GM18526 (cell line): ENCODE data around the gene SLC24A3.

Experiments used
- POLR2A ChIP-seq: IDR thresholded peaks from 3 replicates; pipeline ENCODE4 v1.6.1; 2011; ENCODE audit not compliant: insufficient read length; ENCODE audit errors: extremely low read depth

Gene SLC24A3

DNA sequence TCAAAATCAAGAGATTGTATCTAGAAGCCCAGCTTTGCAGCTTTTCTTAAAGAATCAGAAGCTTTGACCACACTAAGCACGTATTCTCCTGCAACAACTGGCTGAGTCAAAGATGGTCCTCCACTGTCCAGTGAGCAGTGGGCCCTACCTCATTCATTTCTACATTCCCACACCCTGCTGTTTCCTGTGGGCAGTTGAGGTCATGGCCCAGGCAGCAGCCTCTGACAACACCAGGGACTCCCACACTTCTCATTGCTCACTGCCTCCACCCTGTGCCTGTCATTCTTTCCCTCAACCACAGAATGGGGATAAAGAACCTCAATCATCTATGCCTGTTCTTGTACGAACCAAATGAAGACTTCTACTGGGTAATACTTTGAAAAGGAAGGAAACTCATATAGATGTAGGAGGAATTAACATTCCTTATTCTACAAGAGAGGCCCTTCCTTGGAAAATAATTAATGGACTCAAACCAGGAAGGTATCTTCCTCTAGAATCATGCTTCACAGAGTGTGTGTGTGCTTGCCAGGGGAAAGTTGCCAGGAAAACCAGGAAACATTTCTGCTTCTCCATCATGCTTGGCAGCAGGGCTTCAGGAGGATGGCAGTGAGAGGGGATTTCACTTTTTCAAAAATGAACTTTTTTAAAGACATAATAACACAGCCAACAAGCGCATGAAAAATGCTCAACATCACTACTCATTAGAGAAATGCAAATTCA, 353.9 kb downstream of the SLC24A3 start:
- no peak for TF ChIP-seq POLR2A

DNA sequence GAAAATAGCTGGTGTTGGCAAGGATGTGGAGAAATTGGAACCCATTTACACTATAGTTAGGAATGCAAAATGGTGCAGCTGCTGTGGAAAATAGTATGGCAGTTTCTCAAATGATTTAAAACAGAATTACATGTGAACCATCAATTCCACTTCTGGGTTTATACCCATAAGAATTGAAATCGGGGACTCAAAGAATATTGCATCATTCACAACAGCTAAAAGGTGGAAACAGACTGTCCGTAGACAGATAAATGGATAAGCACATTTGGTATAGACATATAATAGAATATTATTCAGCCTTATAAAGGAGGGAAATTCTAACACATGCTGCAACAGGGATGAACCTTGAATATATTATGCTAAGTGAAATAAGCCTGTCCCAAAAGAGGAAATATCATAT, 355.7 kb downstream of the SLC24A3 start:
- TF ChIP-seq POLR2A = no peak

DNA sequence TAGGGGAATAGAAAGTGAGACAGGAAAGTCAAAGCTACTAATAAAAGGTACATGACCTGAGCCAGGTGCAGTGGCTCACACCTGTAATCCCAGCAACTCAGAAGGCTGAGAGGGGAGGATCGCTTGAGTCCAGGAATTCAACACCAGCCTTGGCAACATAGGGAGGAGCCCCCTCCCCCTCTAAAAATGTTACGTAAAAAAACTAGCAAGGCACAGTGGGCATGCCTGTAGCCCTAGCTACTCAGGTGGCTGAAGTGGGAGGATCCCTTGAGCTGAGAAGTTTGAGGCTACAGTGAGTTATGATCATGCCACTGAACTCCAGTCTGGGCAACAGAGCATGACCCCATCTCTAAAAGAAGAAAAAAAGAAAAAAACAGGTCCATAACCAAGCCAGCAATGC, 359.6 kb downstream of the SLC24A3 start:
- no peak for TF ChIP-seq POLR2A

DNA sequence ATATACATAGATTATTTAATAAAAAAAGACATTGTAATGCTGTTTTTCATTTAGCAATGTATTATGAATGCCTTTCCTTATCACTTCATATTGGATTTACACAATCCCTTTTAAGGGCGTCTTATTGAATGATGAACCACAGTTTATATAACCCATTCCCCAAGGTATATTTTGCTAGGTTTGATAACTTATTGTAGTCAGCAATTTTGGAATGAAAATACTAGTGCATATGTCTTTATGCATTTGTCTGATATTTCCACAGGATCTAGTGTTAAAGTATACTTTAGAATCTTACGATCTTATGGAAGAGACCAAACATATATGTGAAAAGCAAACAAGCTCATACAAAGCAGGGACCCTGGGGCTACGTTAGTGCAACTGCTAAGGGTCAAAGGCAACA, 365.2 kb downstream of the SLC24A3 start:
- TF ChIP-seq POLR2A = no peak

DNA sequence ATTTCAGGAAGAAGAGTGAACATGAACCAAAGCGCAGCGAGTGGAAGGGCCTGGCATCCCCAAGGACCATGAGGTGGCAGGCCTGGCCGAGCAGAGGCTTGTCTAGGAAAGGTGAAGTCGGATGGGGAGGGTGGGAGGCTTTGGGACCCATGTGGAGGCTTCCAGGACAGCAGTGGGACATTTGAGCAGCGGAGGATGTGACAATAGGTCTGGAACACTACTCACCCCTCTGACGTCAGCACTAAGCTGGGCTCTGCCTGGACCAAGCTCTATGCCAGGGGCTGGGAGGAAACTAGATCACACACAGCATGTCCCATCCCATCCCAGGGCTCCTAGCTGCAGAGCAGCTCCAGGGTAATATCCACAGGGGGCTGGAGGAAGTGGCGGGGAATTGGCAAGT, 370.3 kb downstream of the SLC24A3 start:
- TF ChIP-seq POLR2A = no peak

DNA sequence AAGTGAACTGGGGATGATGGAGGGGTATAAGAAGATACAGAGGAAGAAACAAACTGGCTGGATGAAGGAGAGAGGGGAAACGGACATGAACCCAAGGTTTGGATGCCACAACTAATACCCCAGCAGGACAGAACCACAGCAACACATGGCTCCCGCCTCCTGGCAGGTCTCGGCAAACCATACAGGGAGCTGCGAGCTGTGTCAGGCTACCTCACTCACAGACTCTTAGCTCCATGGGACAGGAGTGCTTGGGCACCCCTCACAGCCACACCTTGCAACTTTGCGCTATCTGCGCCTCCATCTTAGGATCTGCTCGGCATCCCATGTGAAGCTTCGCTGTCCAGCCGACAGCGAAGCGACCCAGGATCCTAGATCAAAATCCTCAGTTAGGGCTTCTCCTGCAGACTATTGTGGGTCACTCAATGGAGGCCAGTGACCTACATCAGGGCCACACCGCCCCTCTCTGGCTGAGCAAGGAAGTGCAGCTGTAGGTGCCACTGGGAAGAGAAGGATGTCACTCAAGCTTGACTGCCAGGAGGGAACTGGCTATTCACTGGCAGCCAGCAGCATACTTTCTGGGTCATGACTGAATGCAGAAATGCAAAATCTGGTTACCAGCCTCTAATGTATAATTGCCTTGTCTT, 371.2 kb downstream of the SLC24A3 start:
- TF ChIP-seq POLR2A = no peak

DNA sequence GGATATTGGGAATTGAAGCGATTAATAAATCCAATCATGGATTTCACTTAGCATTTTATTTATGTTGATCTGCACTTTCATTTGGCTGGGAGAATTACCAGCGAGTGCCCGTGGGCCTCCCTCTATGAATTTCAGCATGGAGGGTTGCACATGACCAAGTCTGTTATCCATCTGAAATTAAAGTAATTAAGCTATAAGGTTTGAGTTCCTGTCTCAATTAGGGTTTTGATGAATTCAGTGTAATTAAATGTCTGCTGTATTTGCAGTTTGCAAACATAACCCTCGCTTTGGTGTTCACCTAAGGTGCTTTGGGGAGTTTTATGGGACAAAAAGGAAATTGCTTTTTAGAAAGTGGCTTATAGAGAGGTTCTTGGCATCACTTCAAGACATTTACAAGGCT, 375.8 kb downstream of the SLC24A3 start:
- TF ChIP-seq POLR2A = no peak

DNA sequence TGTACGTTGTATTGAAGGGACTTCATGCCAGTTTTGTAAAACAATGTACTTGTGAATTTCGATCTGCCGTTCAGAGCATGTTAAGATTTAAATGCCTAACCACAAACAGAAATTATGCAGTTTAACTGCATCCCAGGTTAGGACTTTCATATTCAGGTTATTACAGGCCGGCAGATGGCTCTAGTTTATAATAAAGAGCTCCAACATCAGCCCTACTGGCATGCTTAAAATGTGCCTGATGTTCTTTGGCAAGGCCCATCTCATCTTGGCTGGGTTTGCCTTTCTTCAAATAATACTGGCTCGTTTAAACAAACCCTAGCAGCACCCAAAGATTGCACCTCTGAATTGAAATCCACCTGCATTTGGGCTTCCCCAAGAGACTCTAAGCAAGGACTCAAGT, 376.3 kb downstream of the SLC24A3 start:
- TF ChIP-seq POLR2A = no peak

DNA sequence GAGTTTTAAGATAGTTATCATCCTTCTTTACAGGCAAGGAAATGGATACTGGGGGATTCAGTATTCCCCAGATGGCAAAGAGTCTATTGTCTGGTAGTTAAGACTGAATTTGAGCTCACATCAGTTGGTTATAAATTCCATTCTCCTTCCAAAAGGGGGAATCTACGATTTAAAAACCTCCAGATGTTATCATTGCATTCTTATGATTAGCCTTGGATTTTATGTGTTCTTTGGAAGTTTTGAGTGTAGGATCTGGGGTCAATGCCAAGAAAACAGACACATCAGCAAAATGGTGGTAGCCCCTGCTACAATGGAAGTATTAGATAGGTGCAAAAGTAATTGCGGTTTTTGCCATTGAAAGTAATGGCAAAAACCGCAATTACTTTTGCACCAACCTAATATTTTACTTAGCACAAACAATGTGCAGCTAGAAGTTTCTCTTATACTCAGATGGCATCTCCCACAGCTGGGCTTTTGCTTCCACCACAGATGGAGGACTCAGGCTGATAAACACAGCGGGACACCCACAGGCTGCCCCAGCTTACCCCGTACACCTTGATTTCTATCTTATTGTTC, 377.4 kb downstream of the SLC24A3 start:
- TF ChIP-seq POLR2A = no peak

DNA sequence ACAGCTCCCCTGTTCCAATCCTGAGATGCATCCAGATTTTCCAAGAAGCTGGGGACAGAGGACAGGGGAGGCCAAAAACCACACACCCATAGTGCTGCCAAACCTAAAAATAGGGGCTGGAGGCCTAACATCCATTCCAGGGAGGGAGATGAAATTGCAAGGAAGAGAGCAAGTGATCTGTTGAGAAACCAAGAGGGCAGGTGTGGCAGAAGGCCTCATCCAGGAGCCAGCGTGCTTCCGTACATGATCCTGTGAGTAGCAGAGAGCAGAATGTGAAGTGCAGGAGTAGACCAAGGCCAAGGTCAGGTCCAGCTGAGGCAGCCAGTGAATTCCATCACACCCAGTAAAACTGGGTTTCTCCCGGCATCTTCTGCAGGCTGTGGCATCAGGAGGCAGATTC, 377.9 kb downstream of the SLC24A3 start:
- no peak for TF ChIP-seq POLR2A

DNA sequence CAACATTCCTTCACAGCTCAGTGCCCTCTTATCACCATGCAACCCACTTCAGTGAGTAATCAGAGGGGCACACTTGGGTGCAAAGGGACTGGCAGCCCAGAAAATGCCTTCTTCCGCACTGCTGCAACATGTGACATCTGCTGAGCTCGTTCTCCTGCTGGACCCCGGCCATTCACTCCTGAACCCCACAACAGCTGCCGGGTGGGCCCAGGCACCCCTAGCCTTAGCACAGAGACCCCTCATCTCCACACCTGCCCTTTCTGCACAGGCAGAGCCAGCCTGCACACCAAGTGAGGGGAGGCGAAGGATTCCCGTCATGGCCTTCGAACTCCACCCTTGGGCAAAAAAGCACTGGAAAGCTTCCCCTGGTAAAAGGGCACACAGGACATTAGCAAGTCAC, 381.3 kb downstream of the SLC24A3 start:
- no peak for TF ChIP-seq POLR2A

DNA sequence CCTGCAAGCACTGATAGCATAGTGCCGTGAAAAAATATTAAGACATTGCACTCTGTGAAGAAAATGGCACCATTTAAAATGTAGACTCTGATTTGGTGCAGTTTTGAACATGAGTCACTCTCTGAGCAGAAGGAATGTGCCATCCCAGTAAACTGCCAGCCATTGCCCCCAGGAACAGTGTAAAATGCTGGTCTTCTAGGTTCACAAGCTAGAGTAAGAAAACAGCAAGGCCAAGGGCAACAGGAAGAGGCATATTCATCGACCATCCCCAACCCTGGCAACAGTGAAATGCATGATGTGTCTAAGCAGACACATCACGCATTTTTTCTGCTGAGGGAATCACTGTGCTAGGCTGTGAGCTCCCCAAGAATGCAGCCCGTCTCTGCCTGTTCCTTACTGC, 382.5 kb downstream of the SLC24A3 start:
- TF ChIP-seq POLR2A = no peak

DNA sequence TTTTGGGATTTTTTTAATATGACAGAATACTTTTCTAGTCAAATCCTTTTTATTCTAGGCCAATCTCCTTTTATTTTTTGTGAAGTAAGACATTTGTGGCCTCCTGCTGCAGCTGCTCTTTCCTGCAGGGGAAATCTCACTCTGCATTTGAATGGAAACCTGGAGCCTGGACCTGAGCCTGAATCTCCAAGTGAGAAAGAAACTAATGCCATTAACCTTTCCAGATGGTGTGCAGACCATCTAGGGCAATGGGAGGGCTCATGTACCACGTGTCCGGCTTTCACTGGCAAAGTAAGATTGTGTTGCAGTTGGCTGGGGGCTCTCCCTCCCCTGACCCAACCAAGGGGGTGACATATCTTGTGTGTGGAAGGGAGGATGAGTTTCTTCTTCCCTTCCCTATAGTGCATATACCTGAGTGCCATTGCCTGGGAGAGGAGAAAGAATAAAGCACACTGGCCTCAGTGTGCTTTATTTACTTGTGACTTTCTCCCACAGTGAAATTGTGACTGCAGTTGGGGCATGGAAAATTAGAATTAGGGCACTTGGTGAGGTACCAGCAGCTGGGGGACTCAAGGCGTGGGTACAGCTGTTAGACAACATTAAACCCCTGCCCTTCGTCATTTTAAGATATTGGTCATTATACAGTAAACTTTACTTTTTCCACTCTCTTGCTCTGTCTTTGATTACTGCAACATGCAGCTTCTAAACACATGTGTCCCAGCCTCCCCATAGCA, 385.8 kb downstream of the SLC24A3 start:
- TF ChIP-seq POLR2A = no peak

DNA sequence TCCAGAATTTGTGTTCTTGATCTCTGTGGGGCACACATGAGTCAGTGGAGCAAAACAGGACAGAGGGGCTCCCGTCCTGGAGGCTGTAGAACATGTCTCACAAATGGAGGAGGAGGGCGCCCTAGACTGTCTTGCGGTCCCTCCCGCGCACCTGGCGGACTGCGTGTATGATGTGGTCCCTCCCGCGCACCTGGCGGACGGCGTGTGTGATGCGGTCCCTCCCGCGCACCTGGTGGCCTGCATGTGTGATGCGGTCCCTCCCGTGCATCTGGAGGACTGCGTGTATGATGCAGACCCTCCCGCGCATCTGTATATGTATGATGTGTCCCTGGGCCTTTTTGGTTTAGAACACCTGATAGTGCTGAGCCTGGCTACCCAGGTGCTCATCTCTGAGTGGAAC, 386.8 kb downstream of the SLC24A3 start:
- no peak for TF ChIP-seq POLR2A

DNA sequence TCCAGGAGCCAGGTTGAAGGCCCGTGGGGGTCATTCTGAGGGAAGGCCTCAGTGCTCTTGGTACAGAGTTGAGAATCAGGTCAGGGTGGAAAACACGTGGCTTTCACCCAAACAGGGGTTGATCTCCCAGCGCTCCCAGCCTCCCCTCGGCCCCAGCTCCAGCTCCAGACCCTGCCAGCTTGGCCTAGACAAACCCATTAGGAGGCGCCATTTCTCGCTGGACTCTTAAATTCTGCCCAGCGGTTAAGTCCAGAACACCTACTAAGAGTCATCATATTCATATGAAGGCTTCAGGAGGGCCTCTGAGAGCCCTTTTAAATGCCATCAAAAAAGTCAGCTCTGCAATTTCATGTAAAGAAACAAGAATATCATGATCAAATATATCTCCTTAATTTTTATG, 387.6 kb downstream of the SLC24A3 start:
- TF ChIP-seq POLR2A = no peak
